ENCODE data around the gene PAPPA2. TPM values are rescaled to one million over a fixed set of nuclear protein-coding genes. Genes with fewer than 3 reads are reported as not detected.

PAPPA2 gene
- total RNA-seq, 1 experiment from 2014 or later = not detected

DNA sequence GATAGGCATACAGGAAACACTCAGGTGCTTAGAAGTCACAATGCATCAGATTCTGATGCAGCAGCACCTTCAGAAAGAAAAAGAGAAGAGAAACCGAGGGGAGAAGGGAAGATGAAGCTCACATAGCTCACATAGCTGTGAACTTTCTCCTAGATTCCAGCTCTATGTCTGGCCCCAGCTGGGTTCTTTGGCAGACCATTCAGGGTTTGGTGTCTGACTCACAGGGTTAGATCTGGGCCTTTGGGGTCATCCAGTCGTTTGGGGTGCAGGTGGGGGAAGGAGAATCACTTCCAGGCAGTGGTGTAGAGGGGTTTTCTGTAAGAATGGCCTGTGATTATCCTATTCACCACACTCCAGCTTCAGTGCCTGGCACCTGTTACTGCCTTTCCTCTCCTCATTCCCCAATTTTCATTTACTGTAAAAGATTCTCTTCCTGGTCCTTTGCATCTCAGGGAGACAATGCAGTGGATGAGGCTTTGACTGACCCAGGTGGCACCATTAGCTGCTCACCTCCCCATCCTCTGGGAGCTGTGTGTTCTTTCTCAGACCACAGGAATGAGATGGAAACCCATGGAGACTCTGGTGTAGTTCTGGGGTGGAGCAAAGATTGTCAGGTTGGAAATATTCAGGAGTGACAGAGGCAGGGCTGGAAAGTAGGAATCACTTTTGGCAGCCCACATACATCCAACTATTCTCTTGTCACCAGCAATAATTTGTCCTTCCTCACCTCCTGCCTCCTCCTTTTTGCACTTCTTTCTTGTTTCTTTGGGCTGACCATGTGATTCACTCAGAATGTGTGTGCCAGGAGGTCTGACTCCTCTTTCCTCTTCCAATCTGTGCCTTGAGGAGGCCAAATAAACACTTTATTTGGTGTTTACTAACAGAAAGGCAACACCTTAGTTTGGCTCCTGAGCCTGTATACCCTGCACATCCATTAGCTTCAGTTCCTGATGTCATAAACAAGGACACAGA is 103.3 kb downstream of the PAPPA2 start:
- Histone ChIP-seq H3F3A (ENCODE audit: insufficient read depth, low read depth) (no peaks in the 10 kb centered on the region), H3K27me3 (ENCODE audit: insufficient read depth, low read depth) (no peaks in the 10 kb centered on the region), H3K4me2 (no peak overlapping the region), H3K4me3 (no peak overlapping the region), H3K9me3 (ENCODE audit: insufficient read depth, low read depth) (no peaks in the 10 kb centered on the region), H3K4me1 (replicated peaks; ENCODE audit: insufficient read depth) (no peaks in the 10 kb centered on the region), H3K36me3 (ENCODE audit: low read depth) (no peaks in the 10 kb centered on the region), H3K79me2 (ENCODE audit: low read depth) (no peaks in the 10 kb centered on the region), H3K9me2 (ENCODE audit: insufficient read depth) (no peaks in the 10 kb centered on the region), H3K27ac (no peak overlapping the region), H4K20me1 (ENCODE audit: insufficient read depth) (no peaks in the 10 kb centered on the region), H2AFZ (no peak overlapping the region)
- ChIA-PET CTCF (interaction anchor here (0.6 kb wide), 1 partner anchor 1412 kb away, joined by 9 read pairs; no protein-coding TSS in a partner anchor), POLR2A (ENCODE audit: unreplicated experiment) (no interaction called here)
- intact Hi-C loops (cut with micrococcal nuclease; ENCODE audit: unreplicated experiment) = no loop called here
- TF ChIP-seq EZH2 (IDR thresholded peaks at IDR 0.05; ENCODE audit: low read depth) = no peak
- TF ChIP-seq, protein P1, sequence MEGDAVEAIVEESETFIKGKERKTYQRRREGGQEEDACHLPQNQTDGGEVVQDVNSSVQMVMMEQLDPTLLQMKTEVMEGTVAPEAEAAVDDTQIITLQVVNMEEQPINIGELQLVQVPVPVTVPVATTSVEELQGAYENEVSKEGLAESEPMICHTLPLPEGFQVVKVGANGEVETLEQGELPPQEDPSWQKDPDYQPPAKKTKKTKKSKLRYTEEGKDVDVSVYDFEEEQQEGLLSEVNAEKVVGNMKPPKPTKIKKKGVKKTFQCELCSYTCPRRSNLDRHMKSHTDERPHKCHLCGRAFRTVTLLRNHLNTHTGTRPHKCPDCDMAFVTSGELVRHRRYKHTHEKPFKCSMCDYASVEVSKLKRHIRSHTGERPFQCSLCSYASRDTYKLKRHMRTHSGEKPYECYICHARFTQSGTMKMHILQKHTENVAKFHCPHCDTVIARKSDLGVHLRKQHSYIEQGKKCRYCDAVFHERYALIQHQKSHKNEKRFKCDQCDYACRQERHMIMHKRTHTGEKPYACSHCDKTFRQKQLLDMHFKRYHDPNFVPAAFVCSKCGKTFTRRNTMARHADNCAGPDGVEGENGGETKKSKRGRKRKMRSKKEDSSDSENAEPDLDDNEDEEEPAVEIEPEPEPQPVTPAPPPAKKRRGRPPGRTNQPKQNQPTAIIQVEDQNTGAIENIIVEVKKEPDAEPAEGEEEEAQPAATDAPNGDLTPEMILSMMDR (conservative IDR thresholded peaks at IDR 0.05) = no peak
- no peak for DNase-seq
- no TSS peak for BruUV-seq (replicated peaks)

GRCh38 chr1:176567190-176567794 is 104.3 kb downstream of the PAPPA2 start:
- Histone ChIP-seq H3K4me2 (no peak overlapping the region), H3K27ac (no peak overlapping the region), H3K4me1 (replicated peaks; ENCODE audit: insufficient read depth) (no peaks in the 10 kb centered on the region), H3K9me3 (ENCODE audit: insufficient read depth, low read depth) (no peaks in the 10 kb centered on the region), H3K36me3 (ENCODE audit: low read depth) (no peaks in the 10 kb centered on the region), H3F3A (ENCODE audit: insufficient read depth, low read depth) (no peaks in the 10 kb centered on the region), H3K27me3 (ENCODE audit: insufficient read depth, low read depth) (no peaks in the 10 kb centered on the region), H3K79me2 (ENCODE audit: low read depth) (no peaks in the 10 kb centered on the region), H3K9me2 (ENCODE audit: insufficient read depth) (no peaks in the 10 kb centered on the region), H2AFZ (no peak overlapping the region), H4K20me1 (ENCODE audit: insufficient read depth) (no peaks in the 10 kb centered on the region), H3K4me3 (no peak overlapping the region)
- POLR2A ChIA-PET (ENCODE audit: unreplicated experiment) = no interaction called here
- intact Hi-C loops (cut with micrococcal nuclease; ENCODE audit: unreplicated experiment) = no loop called here
- no peak for TF ChIP-seq EZH2 (IDR thresholded peaks at IDR 0.05; ENCODE audit: low read depth)
- TF ChIP-seq, protein P1 (conservative IDR thresholded peaks at IDR 0.05) = no peak
- no peak for DNase-seq
- no TSS peak for BruUV-seq (replicated peaks)
- CTCF ChIA-PET = no interaction called here

- no peak for DNase-seq
- H3K36me3 ChIP-seq (ENCODE audit: low read depth) = no peaks in the 10 kb centered on the region
- H3K27ac ChIP-seq = no peak overlapping the region
- no peaks in the 10 kb centered on the region for H3K4me1 ChIP-seq (replicated peaks; ENCODE audit: insufficient read depth)
- no peaks in the 10 kb centered on the region for H3K9me2 ChIP-seq (ENCODE audit: insufficient read depth)
- no peaks in the 10 kb centered on the region for H4K20me1 ChIP-seq (ENCODE audit: insufficient read depth)
- intact Hi-C loops (cut with micrococcal nuclease; ENCODE audit: unreplicated experiment) = no loop called here
- BruUV-seq (replicated peaks) = no TSS peak
- H3K27me3 ChIP-seq (ENCODE audit: insufficient read depth, low read depth) = no peaks in the 10 kb centered on the region
- POLR2A ChIA-PET (ENCODE audit: unreplicated experiment) = no interaction called here
- H3K4me3 ChIP-seq = no peak overlapping the region
- no peaks in the 10 kb centered on the region for H3K9me3 ChIP-seq (ENCODE audit: insufficient read depth, low read depth)
- TF ChIP-seq, protein P1 (conservative IDR thresholded peaks at IDR 0.05) = no peak
- TF ChIP-seq EZH2 (IDR thresholded peaks at IDR 0.05; ENCODE audit: low read depth) = no peak
- no peaks in the 10 kb centered on the region for H3F3A ChIP-seq (ENCODE audit: insufficient read depth, low read depth)
- H2AFZ ChIP-seq = no peak overlapping the region
- H3K79me2 ChIP-seq (ENCODE audit: low read depth) = no peaks in the 10 kb centered on the region
- CTCF ChIA-PET = no interaction called here
- H3K4me2 ChIP-seq = no peak overlapping the region
Observed at GRCh38 chr1:176568185-176568584, 105.2 kb downstream of the PAPPA2 start.

Measured in PC-9 (cell line).